ENCODE measurements around the gene TRAIP. TPM values are rescaled to one million over a fixed set of nuclear protein-coding genes. Genes with fewer than 3 reads are reported as not detected.

TRAIP gene
- total RNA-seq, 1 donor from 2014 or later, result 3.2 TPM

DNA sequence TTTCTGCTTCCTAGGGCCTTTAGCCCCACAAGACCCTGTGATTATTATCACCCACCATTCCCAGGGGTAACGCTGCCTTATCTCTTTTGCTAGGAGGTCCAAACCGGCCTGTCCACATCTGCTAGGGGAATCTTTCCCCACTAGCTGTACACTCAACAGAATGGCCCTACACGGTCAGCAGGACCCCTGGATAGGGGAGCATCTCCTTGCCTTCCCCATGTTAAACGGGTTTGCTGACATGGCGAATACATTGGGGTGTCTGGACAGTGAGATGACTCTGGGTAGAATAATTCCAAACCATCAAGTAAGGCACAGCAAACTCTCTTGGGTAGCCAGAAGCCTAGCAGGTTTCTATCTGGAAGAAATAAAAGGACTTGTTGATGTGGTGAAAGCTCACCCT, 702 bp downstream of the TRAIP start:
- Histone ChIP-seq H3K36me3 (ENCODE audit: insufficient read depth, low read length) (no peaks in the 10 kb centered on the region), H3K27ac (ENCODE audit: low read depth, low read length) (no peak overlapping the region), H4K20me1 (ENCODE audit: insufficient read depth, low read length) (no peaks in the 10 kb centered on the region), H3K4me1 (ENCODE audit: insufficient read depth, low read length) (peaks cover 5% of the 10 kb centered on the region), H3K4me3 (ENCODE audit: insufficient read depth, low read depth, low read length) (peak overlapping the region; percentile 84), H3K79me2 (ENCODE audit: insufficient read depth, low read length) (peaks cover 18% of the 10 kb centered on the region), H3K9me3 (ENCODE audit: insufficient read depth, low read depth, low read length) (no peaks in the 10 kb centered on the region), H2AFZ (ENCODE audit: low read depth, low read length) (peak overlapping the region; percentile 97), H3K27me3 (ENCODE audit: insufficient read depth, low read length) (no peaks in the 10 kb centered on the region), H3K4me2 (ENCODE audit: low read length) (peak overlapping the region; percentile 95), H3K9ac (ENCODE audit: low read length) (peak overlapping the region; percentile 81)
- peaks cover 2% of the 10 kb centered on the region for H3K4me1 Mint-ChIP-seq (ENCODE audit: low read depth, unreplicated experiment)
- peak overlapping the region; percentile 90 for H3K4me3 Mint-ChIP-seq (ENCODE audit: unreplicated experiment)
- no peak for FAIRE-seq
- no peaks in the 10 kb centered on the region for H3K36me3 Mint-ChIP-seq (ENCODE audit: low read depth, unreplicated experiment)
- DNase-seq (ENCODE audit: low read depth), result no peak
- no peaks in the 10 kb centered on the region for H3K9me3 Mint-ChIP-seq (ENCODE audit: unreplicated experiment)
- H3K27ac Mint-ChIP-seq (ENCODE audit: unreplicated experiment), result no peak overlapping the region
- no peak for TF ChIP-seq EZH2 (IDR thresholded peaks at IDR 0.05; ENCODE audit: insufficient read depth, low read length)
- TF ChIP-seq, protein P1, sequence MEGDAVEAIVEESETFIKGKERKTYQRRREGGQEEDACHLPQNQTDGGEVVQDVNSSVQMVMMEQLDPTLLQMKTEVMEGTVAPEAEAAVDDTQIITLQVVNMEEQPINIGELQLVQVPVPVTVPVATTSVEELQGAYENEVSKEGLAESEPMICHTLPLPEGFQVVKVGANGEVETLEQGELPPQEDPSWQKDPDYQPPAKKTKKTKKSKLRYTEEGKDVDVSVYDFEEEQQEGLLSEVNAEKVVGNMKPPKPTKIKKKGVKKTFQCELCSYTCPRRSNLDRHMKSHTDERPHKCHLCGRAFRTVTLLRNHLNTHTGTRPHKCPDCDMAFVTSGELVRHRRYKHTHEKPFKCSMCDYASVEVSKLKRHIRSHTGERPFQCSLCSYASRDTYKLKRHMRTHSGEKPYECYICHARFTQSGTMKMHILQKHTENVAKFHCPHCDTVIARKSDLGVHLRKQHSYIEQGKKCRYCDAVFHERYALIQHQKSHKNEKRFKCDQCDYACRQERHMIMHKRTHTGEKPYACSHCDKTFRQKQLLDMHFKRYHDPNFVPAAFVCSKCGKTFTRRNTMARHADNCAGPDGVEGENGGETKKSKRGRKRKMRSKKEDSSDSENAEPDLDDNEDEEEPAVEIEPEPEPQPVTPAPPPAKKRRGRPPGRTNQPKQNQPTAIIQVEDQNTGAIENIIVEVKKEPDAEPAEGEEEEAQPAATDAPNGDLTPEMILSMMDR (IDR thresholded peaks at IDR 0.05; ENCODE audit: insufficient read depth, low read depth, low read length), result no peak
- H3K27me3 Mint-ChIP-seq (ENCODE audit: low read depth, unreplicated experiment), result peaks cover 6% of the 10 kb centered on the region

DNA sequence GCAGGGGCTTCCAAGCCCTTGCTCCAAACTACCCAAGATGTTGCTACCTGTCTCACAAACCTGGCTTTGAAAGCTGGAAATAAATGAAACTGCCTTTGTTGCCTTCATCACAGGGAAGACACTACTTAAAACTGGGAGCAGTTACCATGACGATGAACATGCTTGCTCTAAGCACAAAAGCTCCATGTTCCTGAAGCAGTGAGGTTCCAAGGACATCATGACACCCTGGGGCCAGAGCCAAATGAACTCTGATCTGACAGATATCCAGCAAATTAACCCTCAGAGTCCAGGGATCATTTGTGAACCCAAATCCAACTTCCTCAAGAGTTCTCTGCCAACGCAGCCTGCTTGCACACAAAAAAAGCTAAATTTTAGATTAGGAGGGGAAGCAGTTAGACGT, 10.7 kb downstream of the TRAIP start:
- peaks cover 8% of the 10 kb centered on the region for H3K4me1 ChIP-seq (ENCODE audit: insufficient read depth, low read length)
- peaks cover 4% of the 10 kb centered on the region for H3K36me3 ChIP-seq (ENCODE audit: insufficient read depth, low read length)
- FAIRE-seq, result no peak
- H4K20me1 ChIP-seq (ENCODE audit: insufficient read depth, low read length), result no peaks in the 10 kb centered on the region
- no peak overlapping the region for H3K9ac ChIP-seq (ENCODE audit: low read length)
- peaks cover 9% of the 10 kb centered on the region for H3K36me3 Mint-ChIP-seq (ENCODE audit: low read depth, unreplicated experiment)
- DNase-seq (ENCODE audit: low read depth), result no peak
- H3K27ac Mint-ChIP-seq (ENCODE audit: unreplicated experiment), result no peak overlapping the region
- no peak overlapping the region for H3K4me3 Mint-ChIP-seq (ENCODE audit: unreplicated experiment)
- H3K27me3 ChIP-seq (ENCODE audit: insufficient read depth, low read length), result no peaks in the 10 kb centered on the region
- H3K4me2 ChIP-seq (ENCODE audit: low read length), result no peak overlapping the region
- H2AFZ ChIP-seq (ENCODE audit: low read depth, low read length), result no peak overlapping the region
- no peak overlapping the region for H3K27ac ChIP-seq (ENCODE audit: low read depth, low read length)
- H3K9me3 Mint-ChIP-seq (ENCODE audit: unreplicated experiment), result peaks cover 3% of the 10 kb centered on the region
- H3K79me2 ChIP-seq (ENCODE audit: insufficient read depth, low read length), result no peaks in the 10 kb centered on the region
- no peaks in the 10 kb centered on the region for H3K27me3 Mint-ChIP-seq (ENCODE audit: low read depth, unreplicated experiment)
- H3K4me3 ChIP-seq (ENCODE audit: insufficient read depth, low read depth, low read length), result no peak overlapping the region
- peaks cover 3% of the 10 kb centered on the region for H3K4me1 Mint-ChIP-seq (ENCODE audit: low read depth, unreplicated experiment)
- no peak for TF ChIP-seq EZH2 (IDR thresholded peaks at IDR 0.05; ENCODE audit: insufficient read depth, low read length)
- TF ChIP-seq, protein P1 (IDR thresholded peaks at IDR 0.05; ENCODE audit: insufficient read depth, low read depth, low read length), result no peak
- H3K9me3 ChIP-seq (ENCODE audit: insufficient read depth, low read depth, low read length), result no peaks in the 10 kb centered on the region

DNA sequence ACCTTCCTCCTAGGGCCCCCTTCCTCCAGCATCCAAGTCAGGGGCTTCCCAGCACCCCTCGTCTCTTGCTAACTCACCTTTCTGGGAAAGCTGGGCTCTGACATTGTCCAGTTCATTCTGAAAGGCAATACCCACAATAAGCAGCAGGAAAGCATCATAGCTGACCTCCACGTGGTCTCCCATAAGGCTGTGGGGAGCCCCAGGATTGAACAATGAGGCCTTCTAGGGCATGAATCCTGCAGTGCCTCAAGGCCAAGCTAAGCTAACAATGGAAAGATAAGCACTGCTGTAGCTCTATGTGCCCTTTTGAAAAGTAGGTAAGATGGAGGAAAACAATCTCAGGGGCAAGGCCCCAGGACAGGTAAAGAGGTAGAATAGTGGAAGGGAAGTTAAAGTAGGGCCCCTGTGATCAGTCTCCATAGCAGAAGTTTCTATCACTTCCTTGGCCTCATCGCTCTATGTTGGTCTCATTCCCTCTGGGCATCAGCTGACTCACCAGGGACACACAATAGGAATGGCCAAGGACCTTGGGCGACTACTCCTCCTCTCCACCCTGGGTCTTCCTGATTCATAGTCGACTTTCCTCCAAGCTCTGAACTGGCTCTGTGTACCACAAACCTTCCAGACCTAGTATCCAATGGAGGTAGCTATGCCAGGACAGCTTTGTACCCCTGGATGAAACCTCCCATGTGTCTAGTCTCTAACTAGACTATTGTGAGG, 11.7 kb downstream of the TRAIP start:
- H3K4me3 Mint-ChIP-seq (ENCODE audit: unreplicated experiment), result no peak overlapping the region
- Histone ChIP-seq H3K4me3 (ENCODE audit: insufficient read depth, low read depth, low read length) (no peak overlapping the region), H3K27me3 (ENCODE audit: insufficient read depth, low read length) (no peaks in the 10 kb centered on the region), H3K36me3 (ENCODE audit: insufficient read depth, low read length) (peaks cover 4% of the 10 kb centered on the region), H3K27ac (ENCODE audit: low read depth, low read length) (no peak overlapping the region), H4K20me1 (ENCODE audit: insufficient read depth, low read length) (no peaks in the 10 kb centered on the region), H3K9me3 (ENCODE audit: insufficient read depth, low read depth, low read length) (no peaks in the 10 kb centered on the region), H3K79me2 (ENCODE audit: insufficient read depth, low read length) (no peaks in the 10 kb centered on the region), H3K4me1 (ENCODE audit: insufficient read depth, low read length) (peaks cover 8% of the 10 kb centered on the region), H2AFZ (ENCODE audit: low read depth, low read length) (no peak overlapping the region), H3K9ac (ENCODE audit: low read length) (no peak overlapping the region), H3K4me2 (ENCODE audit: low read length) (no peak overlapping the region)
- FAIRE-seq, result no peak
- H3K27ac Mint-ChIP-seq (ENCODE audit: unreplicated experiment), result no peak overlapping the region
- no peaks in the 10 kb centered on the region for H3K27me3 Mint-ChIP-seq (ENCODE audit: low read depth, unreplicated experiment)
- peaks cover 3% of the 10 kb centered on the region for H3K9me3 Mint-ChIP-seq (ENCODE audit: unreplicated experiment)
- peaks cover 9% of the 10 kb centered on the region for H3K36me3 Mint-ChIP-seq (ENCODE audit: low read depth, unreplicated experiment)
- H3K4me1 Mint-ChIP-seq (ENCODE audit: low read depth, unreplicated experiment), result peaks cover 3% of the 10 kb centered on the region
- DNase-seq (ENCODE audit: low read depth), result no peak
- TF ChIP-seq, protein P1 (IDR thresholded peaks at IDR 0.05; ENCODE audit: insufficient read depth, low read depth, low read length), result no peak
- TF ChIP-seq EZH2 (IDR thresholded peaks at IDR 0.05; ENCODE audit: insufficient read depth, low read length), result no peak

Data from astrocyte (in vitro differentiated cells and primary cell).